BLaER1 treated with 17β-estradiol and CSF1 and Interleukin-3, amounts not matched to agents 10 nM and 100 nM (cell line): ENCODE data around the gene GPR158.

Experiments used
- H3K27ac ChIP-seq, 11 experiments: shearing (Covaris generic); formaldehyde crosslinking; 2 replicates each; pipeline ENCODE4 v1.8.1; 2022
- H3K27me3 ChIP-seq, 11 experiments: shearing (Covaris generic); formaldehyde crosslinking; 2 replicates each; pipeline ENCODE4 v1.8.1; 2022
- H3K36me3 ChIP-seq, 11 experiments: shearing (Covaris generic); formaldehyde crosslinking; 2 replicates each; pipeline ENCODE4 v1.8.1; 2022
- H3K4me1 ChIP-seq, 10 experiments: shearing (Covaris generic); formaldehyde crosslinking; 2 replicates each; pipeline ENCODE4 v1.8.1; 2022
- H3K4me2 ChIP-seq, 11 experiments: shearing (Covaris generic); formaldehyde crosslinking; 2 replicates each; pipeline ENCODE4 v1.8.1; 2022
- H3K4me3 ChIP-seq, 10 experiments: shearing (Covaris generic); formaldehyde crosslinking; 2 replicates each; pipeline ENCODE4 v1.8.1; 2022
- H3K9ac ChIP-seq, 11 experiments: shearing (Covaris generic); formaldehyde crosslinking; 2 replicates each; pipeline ENCODE4 v1.8.1; 2022
- H3K9me3 ChIP-seq, 11 experiments: shearing (Covaris generic); formaldehyde crosslinking; replicated peaks in 1 of 11; 2 replicates each; pipeline ENCODE4 v1.8.1; 2022
- H4K20me1 ChIP-seq, 11 experiments: shearing (Covaris generic); formaldehyde crosslinking; 2 replicates each; pipeline ENCODE4 v1.8.1; 2022
- Cebpa-rat ChIP-seq, 11 experiments: shearing (Covaris generic); IDR thresholded peaks; 2 replicates each; pipeline ENCODE4 v1.8.1; 2022

Gene GPR158

DNA sequence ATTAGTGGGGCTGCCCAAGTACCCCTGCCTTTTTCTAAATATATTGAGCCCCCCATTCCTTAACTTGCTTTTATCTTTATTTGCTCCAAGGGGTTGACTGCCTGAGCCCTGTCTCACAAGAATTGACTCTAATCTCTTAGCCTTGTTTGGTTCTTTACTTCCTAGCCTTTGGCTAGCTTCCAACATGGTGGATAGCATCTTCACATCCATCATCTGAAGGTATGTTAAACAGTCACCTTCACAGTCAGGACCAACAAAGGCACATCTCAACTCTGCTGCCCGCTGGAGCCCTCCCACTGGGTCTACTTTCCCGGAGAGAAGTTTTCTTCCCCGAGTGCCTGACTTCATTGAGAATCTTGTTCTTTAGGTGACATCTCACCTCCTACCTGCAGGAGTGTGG, 329.5 kb downstream of the GPR158 start:
- Histone ChIP-seq H3K9me3 (no peaks in the 10 kb centered on the region), H3K9ac (no peak overlapping the region), H3K4me2 (no peak overlapping the region), H4K20me1 (no peaks in the 10 kb centered on the region), H3K27ac (no peak overlapping the region), H3K4me3 (no peak overlapping the region), H3K4me1 (no peaks in the 10 kb centered on the region), H3K36me3 (no peaks in the 10 kb centered on the region), H3K27me3 (no peaks in the 10 kb centered on the region)
- TF ChIP-seq Cebpa-rat (IDR thresholded peaks at IDR 0.05): no peak

DNA sequence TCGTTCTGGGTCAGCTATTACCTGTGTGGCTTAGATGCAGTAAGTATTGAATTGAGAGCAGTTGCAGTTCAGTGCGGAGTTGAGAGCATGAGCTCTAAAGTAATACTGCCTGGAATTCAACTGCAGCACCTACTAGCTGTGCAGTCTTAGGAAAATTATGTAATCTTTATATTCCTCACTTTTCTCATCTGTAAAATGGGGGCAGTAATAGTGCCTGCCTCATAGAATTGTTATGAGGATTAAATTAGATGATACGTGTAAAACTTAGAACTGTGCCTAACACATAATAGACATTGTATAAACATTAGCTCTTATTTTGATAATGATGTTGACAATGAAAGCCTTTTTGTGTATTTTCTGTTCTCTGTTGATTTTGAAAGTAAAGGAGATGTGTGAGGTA, 330.0 kb downstream of the GPR158 start:
- Histone ChIP-seq H3K27ac (no peak overlapping the region), H4K20me1 (no peaks in the 10 kb centered on the region), H3K27me3 (no peaks in the 10 kb centered on the region), H3K9ac (no peak overlapping the region), H3K4me1 (no peaks in the 10 kb centered on the region), H3K4me3 (no peak overlapping the region), H3K9me3 (no peaks in the 10 kb centered on the region), H3K4me2 (no peak overlapping the region), H3K36me3 (no peaks in the 10 kb centered on the region)
- no peak for TF ChIP-seq Cebpa-rat (IDR thresholded peaks at IDR 0.05)

DNA sequence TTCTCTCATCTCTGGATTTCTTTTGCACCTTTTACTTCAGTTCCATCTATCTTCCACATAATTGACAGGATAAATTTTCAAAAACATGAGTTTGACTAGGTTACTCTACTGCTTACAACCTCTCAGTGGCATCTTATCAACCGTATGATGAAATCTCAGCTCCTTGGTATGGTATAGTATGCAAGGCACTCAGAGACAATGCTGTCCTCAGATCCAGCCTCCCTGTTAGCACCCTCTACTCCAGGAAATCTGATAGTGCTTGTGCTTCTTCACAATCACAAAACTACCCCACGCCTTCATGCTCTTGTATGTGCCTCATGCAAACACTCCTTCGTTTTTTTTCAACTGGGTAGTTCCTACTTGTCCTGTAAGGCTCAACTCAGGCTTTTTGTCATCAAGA, 330.7 kb downstream of the GPR158 start:
- H3K4me2 ChIP-seq: no peak overlapping the region
- no peaks in the 10 kb centered on the region for H3K4me1 ChIP-seq
- no peaks in the 10 kb centered on the region for H3K9me3 ChIP-seq
- H4K20me1 ChIP-seq: no peaks in the 10 kb centered on the region
- no peak overlapping the region for H3K4me3 ChIP-seq
- H3K36me3 ChIP-seq: no peaks in the 10 kb centered on the region
- TF ChIP-seq Cebpa-rat (IDR thresholded peaks at IDR 0.05): no peak
- H3K9ac ChIP-seq: no peak overlapping the region
- no peak overlapping the region for H3K27ac ChIP-seq
- no peaks in the 10 kb centered on the region for H3K27me3 ChIP-seq

GRCh38 chr10:25506821-25507335, 332.1 kb downstream of the GPR158 start:
- TF ChIP-seq Cebpa-rat (IDR thresholded peaks at IDR 0.05): no peak
- H3K36me3 ChIP-seq: no peaks in the 10 kb centered on the region
- H4K20me1 ChIP-seq: no peaks in the 10 kb centered on the region
- no peaks in the 10 kb centered on the region for H3K4me1 ChIP-seq
- no peaks in the 10 kb centered on the region for H3K27me3 ChIP-seq
- H3K9ac ChIP-seq: no peak overlapping the region
- no peak overlapping the region for H3K4me3 ChIP-seq
- H3K4me2 ChIP-seq: no peak overlapping the region
- no peak overlapping the region for H3K27ac ChIP-seq
- no peaks in the 10 kb centered on the region for H3K9me3 ChIP-seq

GRCh38 chr10:25508112-25508815, 333.5 kb downstream of the GPR158 start:
- Histone ChIP-seq H3K36me3 (no peaks in the 10 kb centered on the region), H3K4me3 (no peak overlapping the region), H3K4me1 (no peaks in the 10 kb centered on the region), H3K27ac (no peak overlapping the region), H3K4me2 (no peak overlapping the region), H4K20me1 (no peaks in the 10 kb centered on the region), H3K27me3 (no peaks in the 10 kb centered on the region), H3K9ac (no peak overlapping the region), H3K9me3 (no peaks in the 10 kb centered on the region)
- TF ChIP-seq Cebpa-rat (IDR thresholded peaks at IDR 0.05): no peak

- H3K36me3 ChIP-seq: no peaks in the 10 kb centered on the region
- H3K27ac ChIP-seq: no peak overlapping the region
- no peak overlapping the region for H3K9ac ChIP-seq
- H3K4me3 ChIP-seq: no peak overlapping the region
- H4K20me1 ChIP-seq: no peaks in the 10 kb centered on the region
- no peaks in the 10 kb centered on the region for H3K9me3 ChIP-seq
- H3K27me3 ChIP-seq: no peaks in the 10 kb centered on the region
- no peak for TF ChIP-seq Cebpa-rat (IDR thresholded peaks at IDR 0.05)
- H3K4me1 ChIP-seq: no peaks in the 10 kb centered on the region
- no peak overlapping the region for H3K4me2 ChIP-seq
Measured at GRCh38 chr10:25509151-25509550, 334.4 kb downstream of the GPR158 start.

DNA sequence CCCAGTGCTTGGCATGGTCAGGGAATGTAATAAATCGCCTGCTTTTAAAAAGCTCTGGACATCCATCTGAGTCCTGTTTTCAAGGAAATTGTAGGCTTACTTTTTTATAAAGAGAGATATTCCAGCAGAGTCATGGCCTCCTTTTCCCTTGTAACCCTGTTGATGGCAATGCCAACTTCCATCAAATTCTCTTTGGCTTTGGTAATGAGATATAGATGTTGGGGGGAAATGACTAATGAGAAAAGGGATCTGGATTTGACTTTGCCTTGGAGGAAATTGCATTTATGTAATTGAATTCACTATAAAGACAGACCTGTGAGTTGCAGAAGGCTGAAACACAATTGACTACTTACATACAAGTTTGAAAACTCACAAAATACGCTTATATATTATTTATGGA, 347.5 kb downstream of the GPR158 start:
- Histone ChIP-seq H3K4me3 (no peak overlapping the region), H3K9ac (no peak overlapping the region), H4K20me1 (no peaks in the 10 kb centered on the region), H3K27me3 (no peaks in the 10 kb centered on the region), H3K36me3 (no peaks in the 10 kb centered on the region), H3K4me1 (no peaks in the 10 kb centered on the region), H3K4me2 (no peak overlapping the region), H3K9me3 (peaks cover 0 to 4% (median 0%) of the 10 kb centered on the region in 11 experiments; a peak in 1 of 22 replicates), H3K27ac (no peak overlapping the region)
- TF ChIP-seq Cebpa-rat (IDR thresholded peaks at IDR 0.05): no peak

DNA sequence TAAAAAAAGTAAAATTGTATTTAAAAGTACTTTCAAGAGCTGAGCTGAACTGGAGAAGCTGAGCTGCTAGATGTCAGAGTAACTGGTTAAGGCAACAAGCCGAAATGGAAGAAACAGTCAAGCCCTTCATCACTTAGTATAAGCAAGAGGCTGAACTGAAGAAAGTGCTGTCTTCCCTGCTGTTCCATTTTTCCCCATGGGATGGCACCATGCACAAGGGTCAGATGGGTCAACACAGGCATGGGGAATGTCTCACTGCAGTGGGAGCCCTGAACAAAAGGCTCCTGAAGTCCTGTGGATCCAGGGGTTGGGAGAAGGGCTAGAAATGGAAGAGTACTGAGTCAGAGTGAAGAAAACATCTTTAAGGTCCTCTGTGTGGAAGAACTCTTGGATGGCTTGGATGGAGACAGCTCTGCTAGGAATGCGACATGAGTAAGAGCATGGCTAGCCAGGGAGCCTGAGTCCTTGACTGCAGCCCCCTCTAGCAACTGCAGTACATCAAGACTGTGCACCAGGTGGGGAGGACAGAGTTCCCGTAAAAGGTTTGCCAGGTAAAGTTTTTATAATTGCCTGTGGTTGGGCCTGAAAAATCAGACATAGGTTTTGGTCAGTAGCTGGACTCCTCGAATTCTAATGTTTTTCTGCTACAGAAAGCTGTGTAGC, 348.3 kb downstream of the GPR158 start:
- TF ChIP-seq Cebpa-rat (IDR thresholded peaks at IDR 0.05): no peak
- Histone ChIP-seq H3K4me1 (no peaks in the 10 kb centered on the region), H3K27ac (no peak overlapping the region), H3K36me3 (no peaks in the 10 kb centered on the region), H4K20me1 (no peaks in the 10 kb centered on the region), H3K9me3 (peaks cover 0 to 4% (median 0%) of the 10 kb centered on the region in 11 experiments; a peak in 1 of 22 replicates), H3K4me3 (no peak overlapping the region), H3K4me2 (no peak overlapping the region), H3K27me3 (no peaks in the 10 kb centered on the region), H3K9ac (no peak overlapping the region)

- Histone ChIP-seq H3K27me3 (no peaks in the 10 kb centered on the region), H3K9me3 (no peaks in the 10 kb centered on the region), H3K27ac (peak overlapping the region in 7 of 11 experiments; percentile 6 to 51 (median 28); a peak in 7 of 22 replicates), H3K4me1 (peaks cover 0 to 14% (median 6%) of the 10 kb centered on the region in 10 experiments; a peak in 7 of 20 replicates), H3K4me2 (peak overlapping the region in 5 of 11 experiments; percentile 5 to 44 (median 36); a peak in 8 of 22 replicates), H3K4me3 (no peak overlapping the region), H3K36me3 (no peaks in the 10 kb centered on the region), H3K9ac (no peak overlapping the region), H4K20me1 (no peaks in the 10 kb centered on the region)
- peak in 2 of 11 experiments; percentile 15 to 20; a peak in 2 of 22 replicates for TF ChIP-seq Cebpa-rat (IDR thresholded peaks at IDR 0.05)
Measured at GRCh38 chr10:25530306-25530705, 355.5 kb downstream of the GPR158 start.
